Measurements from ENCODE around the gene CCDC102A. TPM values are rescaled to one million over a fixed set of nuclear protein-coding genes. Genes with fewer than 3 reads are reported as not detected.

The CCDC102A gene
- total and polyA plus RNA-seq, 2 donors (not counting 3 experiments of a cell fraction or from before 2014, with no cell fraction given) = 7.8 to 12.2 TPM

- Histone ChIP-seq H3K4me3 (replicated peaks in 1 of 3; ENCODE audit: insufficient read depth in 1 of 3, low read depth in 1 of 3, low read length in 3 of 3) (no peak overlapping the region), H3K4me2 (ENCODE audit: insufficient read depth, low read length) (no peak overlapping the region), H3K9ac (replicated peaks; ENCODE audit: extremely low read depth, insufficient read depth, low read length) (no peak overlapping the region), H3K36me3 (ENCODE audit: control insufficient read depth in 2 of 2, extremely low read depth in 1 of 2, insufficient read depth in 2 of 2, low read length in 2 of 2) (no peaks in the 10 kb centered on the region), H2AFZ (ENCODE audit: low read depth, low read length) (no peak overlapping the region), H3K79me2 (ENCODE audit: control insufficient read depth, insufficient read depth, low read length) (no peaks in the 10 kb centered on the region), H3K4me1 (ENCODE audit: control insufficient read depth, extremely low read depth, insufficient read depth, low read length) (no peaks in the 10 kb centered on the region), H4K20me1 (replicated peaks; ENCODE audit: control insufficient read depth, extremely low read depth, insufficient read depth, low read length) (no peaks in the 10 kb centered on the region), H3K9me3 (replicated peaks; ENCODE audit: control insufficient read depth, insufficient read depth, low read length) (no peaks in the 10 kb centered on the region), H3K27ac (ENCODE audit: insufficient read depth, low read depth, low read length) (no peak overlapping the region), H3K27me3 (ENCODE audit: control insufficient read depth in 2 of 2, insufficient read depth in 2 of 2, low read length in 2 of 2) (peaks cover 14 to 37% of the 10 kb centered on the region in 2 experiments), H3K9me1 (replicated peaks; ENCODE audit: control insufficient read depth, extremely low read depth, insufficient read depth, low read length) (no peaks in the 10 kb centered on the region)
- dilution Hi-C loops (cut with MboI; ENCODE audit: extremely low pct_ligation_motif_present, low sequenced_read_pairs) (no loop called here), intact Hi-C loops (cut with micrococcal nuclease) (no loop called here)
- CTCF ChIA-PET = no interaction called here
- TF ChIP-seq EZH2 (IDR thresholded peaks at IDR 0.05; ENCODE audit: borderline replicate concordance, low read depth, low read length, severe bottlenecking) (no peak), MYC (IDR thresholded peaks at IDR 0.05; ENCODE audit: low read depth, low read length) (no peak), FOS (IDR thresholded peaks at IDR 0.05; ENCODE audit: borderline replicate concordance, insufficient read depth, low read length) (no peak), GATA2 (IDR thresholded peaks at IDR 0.05; ENCODE audit: insufficient read depth, insufficient read length, low read depth, low read length) (no peak), POLR2A (IDR thresholded peaks at IDR 0.05; ENCODE audit: low read depth, low read length) (no peak)
- BruUV-seq (replicated peaks) = no TSS peak
- FAIRE-seq (no peak), DNase-seq (ENCODE audit: low read depth, low spot score) (no peak)
- POLR2A ChIA-PET = no interaction called here
Measured at GRCh38 chr16:57555831-57556230, 19.5 kb upstream of the CCDC102A start.

DNA sequence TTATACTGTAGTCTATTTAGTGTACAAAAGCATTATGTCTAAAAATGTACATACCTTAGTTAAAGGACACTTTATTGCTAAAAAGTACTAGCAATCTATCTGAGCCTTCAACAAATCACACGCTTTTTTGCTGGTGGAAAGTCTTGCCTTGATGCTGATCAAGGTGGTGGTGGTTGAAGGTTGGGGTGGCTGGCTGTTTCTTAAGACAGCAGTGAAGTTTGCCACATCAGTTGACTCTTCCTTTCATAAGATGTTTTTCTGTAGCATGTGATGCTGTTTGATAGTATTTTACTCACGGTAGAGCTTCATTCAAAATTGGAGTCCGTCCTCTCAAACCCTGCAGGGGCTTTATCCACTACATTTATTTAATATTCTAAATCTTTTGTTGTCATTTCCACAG, 14.7 kb upstream of the CCDC102A start:
- H3K9ac ChIP-seq (replicated peaks; ENCODE audit: extremely low read depth, insufficient read depth, low read length) = no peak overlapping the region
- no peak overlapping the region for H3K4me2 ChIP-seq (ENCODE audit: insufficient read depth, low read length)
- no peak for DNase-seq (ENCODE audit: low read depth, low spot score)
- no peaks in the 10 kb centered on the region for H3K36me3 ChIP-seq (ENCODE audit: control insufficient read depth in 2 of 2, extremely low read depth in 1 of 2, insufficient read depth in 2 of 2, low read length in 2 of 2)
- H2AFZ ChIP-seq (ENCODE audit: low read depth, low read length) = no peak overlapping the region
- no peak for FAIRE-seq
- H3K4me3 ChIP-seq (replicated peaks in 1 of 3; ENCODE audit: insufficient read depth in 1 of 3, low read depth in 1 of 3, low read length in 3 of 3) = no peak overlapping the region
- no peaks in the 10 kb centered on the region for H3K4me1 ChIP-seq (ENCODE audit: control insufficient read depth, extremely low read depth, insufficient read depth, low read length)
- intact Hi-C loops (cut with micrococcal nuclease) (no loop called here), dilution Hi-C loops (cut with MboI; ENCODE audit: extremely low pct_ligation_motif_present, low sequenced_read_pairs) (no loop called here)
- H3K27me3 ChIP-seq (ENCODE audit: control insufficient read depth in 2 of 2, insufficient read depth in 2 of 2, low read length in 2 of 2) = peaks cover 9 to 34% of the 10 kb centered on the region in 2 experiments
- POLR2A ChIA-PET = no interaction called here
- TF ChIP-seq, protein P1, sequence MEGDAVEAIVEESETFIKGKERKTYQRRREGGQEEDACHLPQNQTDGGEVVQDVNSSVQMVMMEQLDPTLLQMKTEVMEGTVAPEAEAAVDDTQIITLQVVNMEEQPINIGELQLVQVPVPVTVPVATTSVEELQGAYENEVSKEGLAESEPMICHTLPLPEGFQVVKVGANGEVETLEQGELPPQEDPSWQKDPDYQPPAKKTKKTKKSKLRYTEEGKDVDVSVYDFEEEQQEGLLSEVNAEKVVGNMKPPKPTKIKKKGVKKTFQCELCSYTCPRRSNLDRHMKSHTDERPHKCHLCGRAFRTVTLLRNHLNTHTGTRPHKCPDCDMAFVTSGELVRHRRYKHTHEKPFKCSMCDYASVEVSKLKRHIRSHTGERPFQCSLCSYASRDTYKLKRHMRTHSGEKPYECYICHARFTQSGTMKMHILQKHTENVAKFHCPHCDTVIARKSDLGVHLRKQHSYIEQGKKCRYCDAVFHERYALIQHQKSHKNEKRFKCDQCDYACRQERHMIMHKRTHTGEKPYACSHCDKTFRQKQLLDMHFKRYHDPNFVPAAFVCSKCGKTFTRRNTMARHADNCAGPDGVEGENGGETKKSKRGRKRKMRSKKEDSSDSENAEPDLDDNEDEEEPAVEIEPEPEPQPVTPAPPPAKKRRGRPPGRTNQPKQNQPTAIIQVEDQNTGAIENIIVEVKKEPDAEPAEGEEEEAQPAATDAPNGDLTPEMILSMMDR (IDR thresholded peaks at IDR 0.05; ENCODE audit: extremely low read depth in 1 of 2, insufficient read depth in 1 of 2, low read depth in 1 of 2, low read length in 2 of 2) = no peak
- TF ChIP-seq MYC (IDR thresholded peaks at IDR 0.05; ENCODE audit: low read depth, low read length) (no peak), EZH2 (IDR thresholded peaks at IDR 0.05; ENCODE audit: borderline replicate concordance, low read depth, low read length, severe bottlenecking) (no peak), JUN (IDR thresholded peaks at IDR 0.05; ENCODE audit: borderline replicate concordance, insufficient read depth, insufficient read length, low read depth) (no peak), POLR2A (IDR thresholded peaks at IDR 0.05; ENCODE audit: low read depth, low read length) (no peak), MAX (IDR thresholded peaks at IDR 0.05; ENCODE audit: insufficient read depth, insufficient read length) (no peak), FOS (IDR thresholded peaks at IDR 0.05; ENCODE audit: borderline replicate concordance, insufficient read depth, low read length) (no peak), GATA2 (IDR thresholded peaks at IDR 0.05; ENCODE audit: insufficient read depth, insufficient read length, low read depth, low read length) (no peak), POLR2AphosphoS5 (IDR thresholded peaks at IDR 0.05; ENCODE audit: insufficient read depth, low read depth, low read length) (no peak)
- H3K27ac ChIP-seq (ENCODE audit: insufficient read depth, low read depth, low read length) = no peak overlapping the region
- no peaks in the 10 kb centered on the region for H3K9me3 ChIP-seq (replicated peaks; ENCODE audit: control insufficient read depth, insufficient read depth, low read length)
- CTCF ChIA-PET = interaction anchor here (1.1 kb wide), 1 partner anchor 26 kb away, joined by 4 read pairs; no protein-coding TSS in a partner anchor
- H4K20me1 ChIP-seq (replicated peaks; ENCODE audit: control insufficient read depth, extremely low read depth, insufficient read depth, low read length) = no peaks in the 10 kb centered on the region
- no peaks in the 10 kb centered on the region for H3K9me1 ChIP-seq (replicated peaks; ENCODE audit: control insufficient read depth, extremely low read depth, insufficient read depth, low read length)
- BruUV-seq (replicated peaks) = no TSS peak
- H3K79me2 ChIP-seq (ENCODE audit: control insufficient read depth, insufficient read depth, low read length) = no peaks in the 10 kb centered on the region

Data from endothelial cell of umbilical vein (primary cell).